HCT116 (cell line): Measurements from ENCODE around the gene DMXL1. TPM values are rescaled to one million over a fixed set of nuclear protein-coding genes. Genes with fewer than 3 reads are reported as not detected.

Experiments
- ATAC-seq: fragments of 200-7000 bp; cut with Tn5 transposase; 2 replicates; pipeline ENCODE4 v1.9.1; 2020; ENCODE audit warnings: mild to moderate bottlenecking, moderate library complexity
- BruUV-seq: library from RNA; stranded (reverse); fragments of 400-500 nt; replicated peaks from 2 replicates; lab custom pipeline; 2021; lab: Mats Ljungman, UMichigan
- CTCF ChIA-PET: fragments of 300-600 bp; sonication (Branson Sonifier 250); formaldehyde crosslinking; loops from one replicate; lab custom pipeline; 2021; ENCODE audit warnings: antibody characterized with exemption; lab: Charles Lee
- POLR2A ChIA-PET: fragments of 300-600, 350-600 bp; sonication (Branson Sonifier 250); formaldehyde crosslinking; loops from one replicate; lab custom pipeline; 2021; ENCODE audit warnings: antibody characterized with exemption; lab: Charles Lee
- RAD21 ChIA-PET, 2 experiments: fragments of 300-600 bp; sonication (Branson Sonifier 250); formaldehyde crosslinking; loops; one replicate each; lab custom pipeline; 2023; ENCODE audit warnings: low total read pairs in 2 of 2; ENCODE audit not compliant: uncharacterized antibody in 2 of 2, unreplicated experiment in 2 of 2, low non-redundant PET in 1 of 2; lab: Charles Lee
- DNase-seq: peaks from one replicate; pipeline ENCODE4 v3.0.0-alpha.2; 2010; ENCODE audit warnings: low read depth, low spot score
- H2AFZ ChIP-seq: fragments of 200-600 bp; shearing (Covaris generic), sonication (generic); 2 replicates; pipeline ENCODE4 v1.6.1; 2017; ENCODE audit warnings: low read depth, mixed run types, mixed read lengths, antibody characterized with exemption, low read length; ENCODE audit not compliant: poor library complexity, severe bottlenecking
- H3K27ac ChIP-seq: 2 replicates; pipeline ENCODE4 v1.5.1; 2012; ENCODE audit warnings: low read depth, low read length
- H3K27me3 ChIP-seq: fragments of 200-600 bp; sonication (generic); 2 replicates; pipeline ENCODE4 v1.6.1; 2016; ENCODE audit warnings: mixed run types, low read length, mixed read lengths; ENCODE audit not compliant: insufficient read depth
- H3K36me3 ChIP-seq, 2 experiments: fragments of 200-500 bp in 1 of 2; fragments of 200-600 bp in 1 of 2; sonication (Bioruptor generic) in 1 of 2; sonication (generic) in 1 of 2; 2 replicates each; pipeline versions ENCODE4 v1.5.1 to v1.6.1; 2014 to 2016; ENCODE audit warnings: low read length in 2 of 2, inconsistent platforms in 1 of 2, mixed read lengths in 1 of 2, mixed run types in 1 of 2; ENCODE audit not compliant: insufficient read depth in 2 of 2, control insufficient read depth in 1 of 2
- H3K4me1 ChIP-seq, 2 experiments: fragments of 200-600 bp in 1 of 2; sonication (generic) in 1 of 2; 2 replicates each; pipeline versions ENCODE4 v1.5.1 to v1.6.1; 2012 to 2017; ENCODE audit warnings: low read length in 2 of 2, inconsistent platforms in 1 of 2, mild to moderate bottlenecking in 1 of 2, mixed read lengths in 1 of 2, mixed run types in 1 of 2, moderate library complexity in 1 of 2; ENCODE audit not compliant: insufficient read depth in 2 of 2, control insufficient read depth in 1 of 2
- H3K4me2 ChIP-seq: fragments of 200-600 bp; sonication (generic); 2 replicates; pipeline ENCODE4 v1.6.1; 2017; ENCODE audit warnings: mixed run types, low read length, mixed read lengths
- H3K4me3 ChIP-seq, 2 experiments: fragments of 200-600 bp in 1 of 2; sonication (generic) in 1 of 2; replicated peaks in 1 of 2; 2 replicates each; pipeline ENCODE4 v1.5.1; 2011 to 2016; ENCODE audit warnings: low read length in 2 of 2, control low read depth in 1 of 2, low read depth in 1 of 2, mild to moderate bottlenecking in 1 of 2, mixed read lengths in 1 of 2, mixed run types in 1 of 2
- H3K79me2 ChIP-seq: fragments of 200-600 bp; sonication (generic); 2 replicates; pipeline ENCODE4 v1.6.1; 2017; ENCODE audit warnings: mild to moderate bottlenecking, mixed run types, low read length, moderate library complexity, mixed read lengths; ENCODE audit not compliant: insufficient read depth
- H3K9ac ChIP-seq: fragments of 200-600 bp; sonication (generic); 2 replicates; pipeline ENCODE4 v1.6.1; 2016; ENCODE audit warnings: low read length, mixed read lengths
- H3K9me2 ChIP-seq: fragments of 200-600 bp; sonication (generic), shearing (Covaris generic); 2 replicates; pipeline ENCODE4 v1.6.1; 2017; ENCODE audit warnings: mixed run types, mild to moderate bottlenecking, moderate library complexity; ENCODE audit not compliant: insufficient read depth
- H3K9me3 ChIP-seq, 2 experiments: fragments of 200-500 bp in 1 of 2; fragments of 200-600 bp in 1 of 2; sonication (Bioruptor generic) in 1 of 2; sonication (generic) in 1 of 2; 2 replicates each; pipeline ENCODE4 v1.6.1; 2014 to 2017; ENCODE audit warnings: low read length in 2 of 2, mixed read lengths in 2 of 2, inconsistent platforms in 1 of 2, low read depth in 1 of 2, mild to moderate bottlenecking in 1 of 2, mixed run types in 1 of 2, moderate library complexity in 1 of 2; ENCODE audit not compliant: control insufficient read depth in 1 of 2, insufficient read depth in 1 of 2
- H4K20me1 ChIP-seq: fragments of 200-600 bp; sonication (generic), shearing (Covaris generic); 2 replicates; pipeline ENCODE4 v1.6.1; 2017; ENCODE audit warnings: mixed run types, mild to moderate bottlenecking, moderate library complexity; ENCODE audit not compliant: insufficient read depth
- ATF3 ChIP-seq: IDR thresholded peaks from 2 replicates; pipeline ENCODE4 v1.6.1; 2012
- CTCF ChIP-seq, 3 experiments: fragments of 200-600 bp in 1 of 3; sonication (generic) in 1 of 3; IDR thresholded peaks in 2 of 3; conservative IDR thresholded peaks in 1 of 3; 2 replicates each; pipeline ENCODE4 v1.5.1; 2012 to 2017; ENCODE audit warnings: low read depth in 2 of 3, low read length in 2 of 3, antibody characterized with exemption in 1 of 3, borderline replicate concordance in 1 of 3, control low read depth in 1 of 3, mild to moderate bottlenecking in 1 of 3, mixed read lengths in 1 of 3, mixed run types in 1 of 3, moderate library complexity in 1 of 3; ENCODE audit not compliant: insufficient read depth in 1 of 3
- EGR1 ChIP-seq: IDR thresholded peaks from 2 replicates; pipeline ENCODE4 v1.6.1; 2012; ENCODE audit warnings: low read depth
- ELF1 ChIP-seq: IDR thresholded peaks from 2 replicates; pipeline ENCODE4 v1.6.1; 2012; ENCODE audit warnings: low read depth, borderline replicate concordance
- EZH2 ChIP-seq: fragments of 200-600 bp; sonication (generic); IDR thresholded peaks from 2 replicates; pipeline ENCODE4 v1.6.1; 2017; ENCODE audit warnings: antibody characterized with exemption, mixed run types
- FOSL1 ChIP-seq: IDR thresholded peaks from 2 replicates; pipeline ENCODE4 v1.6.1; 2012; ENCODE audit warnings: low read depth
- JUND ChIP-seq: IDR thresholded peaks from 2 replicates; pipeline ENCODE4 v1.6.1; 2012
- MAX ChIP-seq: IDR thresholded peaks from 2 replicates; pipeline ENCODE4 v1.6.1; 2012
- POLR2A ChIP-seq: IDR thresholded peaks from 2 replicates; pipeline ENCODE4 v1.7.0; 2011; ENCODE audit warnings: borderline replicate concordance; ENCODE audit not compliant: insufficient read depth, insufficient read length; ENCODE audit errors: extremely low read depth
- RAD21 ChIP-seq: IDR thresholded peaks from 2 replicates; pipeline ENCODE4 v1.6.1; 2012; ENCODE audit warnings: low read depth, mild to moderate bottlenecking
- REST ChIP-seq: IDR thresholded peaks from 2 replicates; pipeline ENCODE4 v1.6.1; 2012; ENCODE audit warnings: low read depth
- SIN3A ChIP-seq: IDR thresholded peaks from 2 replicates; pipeline ENCODE4 v1.6.1; 2012; ENCODE audit warnings: low read depth
- SP1 ChIP-seq: IDR thresholded peaks from 2 replicates; pipeline ENCODE4 v1.6.1; 2012; ENCODE audit warnings: low read depth
- SRF ChIP-seq: IDR thresholded peaks from 2 replicates; pipeline ENCODE4 v1.6.1; 2012; ENCODE audit warnings: low read depth
- TCF7L2 ChIP-seq: IDR thresholded peaks from 2 replicates; pipeline ENCODE4 v1.7.0; 2011; ENCODE audit warnings: borderline replicate concordance, inconsistent platforms; ENCODE audit not compliant: insufficient read depth, insufficient read length; ENCODE audit errors: extremely low read depth
- ZBTB33 ChIP-seq: IDR thresholded peaks from 2 replicates; pipeline ENCODE4 v1.6.1; 2011; ENCODE audit warnings: mild to moderate bottlenecking, low read length, moderate library complexity; ENCODE audit not compliant: insufficient replicate concordance; ENCODE audit errors: extremely low read depth
- ZFX ChIP-seq: fragments of 450-650 bp; IDR thresholded peaks from 2 replicates; pipeline ENCODE4 v1.6.1; 2017
- intact Hi-C: fragments of 100-400 bp; cut with micrococcal nuclease; formaldehyde crosslinking; loops from 2 replicates; pipeline ENCODE4 v1.10.0; 2022
- total RNA-seq: library from RNA; stranded (reverse); gene quantifications from one replicate; pipeline ENCODE4 v1.2.1, GENCODE V29; 2021; ENCODE audit not compliant: unreplicated experiment

DMXL1 gene
- total RNA-seq, 1 experiment from 2014 or later: 21.1 TPM

- TF ChIP-seq EGR1 (no peak), ZFX (no peak)
Measured at GRCh38 chr5:119284031-119284430, 213.1 kb downstream of the DMXL1 start (continued).

- H3K36me3 ChIP-seq: no peaks in the 10 kb centered on the region
- ATAC-seq: no peak
- H3K4me2 ChIP-seq: no peak overlapping the region
- H3K4me1 ChIP-seq: no peaks in the 10 kb centered on the region
- H3K9me3 ChIP-seq: no peaks in the 10 kb centered on the region
- ChIA-PET POLR2A (no interaction called here), RAD21 (no interaction called here), CTCF (no interaction called here)
- H2AFZ ChIP-seq: no peak overlapping the region
- intact Hi-C loops: no loop called here
- DNase-seq: no peak
- H3K4me3 ChIP-seq: no peak overlapping the region
- no peaks in the 10 kb centered on the region; the same call in 1 of the 2 replicates for H3K79me2 ChIP-seq
- no peaks in the 10 kb centered on the region for H3K9me2 ChIP-seq
- BruUV-seq: no TSS peak
- H3K27ac ChIP-seq: no peak overlapping the region
- H3K27me3 ChIP-seq: no peaks in the 10 kb centered on the region
- H3K9ac ChIP-seq: no peak overlapping the region
- no peaks in the 10 kb centered on the region for H4K20me1 ChIP-seq
- no peak for TF ChIP-seq REST
- no peak for TF ChIP-seq SRF
- no peak for TF ChIP-seq ELF1
- TF ChIP-seq RAD21: no peak
- no peak for TF ChIP-seq EZH2
- no peak for TF ChIP-seq CTCF (IDR thresholded peaks at IDR 0.05 in 2 of 3, conservative IDR thresholded peaks at IDR 0.05 in 1 of 3; ENCODE audit: borderline replicate concordance in 1 of 3, insufficient read depth in 1 of 3, low read depth in 2 of 3, low read length in 2 of 3)
- no peak for TF ChIP-seq ZFX
- TF ChIP-seq SIN3A: no peak
- no peak for TF ChIP-seq JUND
- TF ChIP-seq POLR2A: no peak
- TF ChIP-seq SP1: no peak
- no peak for TF ChIP-seq TCF7L2
- no peak for TF ChIP-seq FOSL1
- no peak for TF ChIP-seq ATF3
- TF ChIP-seq MAX: no peak
- no peak for TF ChIP-seq EGR1
- TF ChIP-seq ZBTB33: no peak
Measured at GRCh38 chr5:119285070-119285916, 214.4 kb downstream of the DMXL1 start.
